Glutamatergic neuron (in vitro differentiated cells): ENCODE data around the gene ODAD4. TPM values are rescaled to one million over a fixed set of nuclear protein-coding genes. Genes with fewer than 3 reads are reported as not detected.

Experiments
- DNase-seq: peaks from one replicate; pipeline ENCODE4 v3.0.0; 2022
- H3K27ac Mint-ChIP-seq: one replicate; pipeline ENCODE4 v1.8.0; 2020; ENCODE audit warnings: mild to moderate bottlenecking, mixed read lengths, inconsistent platforms; ENCODE audit not compliant: unreplicated experiment
- H3K27me3 Mint-ChIP-seq: one replicate; pipeline ENCODE4 v1.8.0; 2020; ENCODE audit warnings: mild to moderate bottlenecking, moderate library complexity, mixed read lengths, inconsistent platforms; ENCODE audit not compliant: unreplicated experiment
- H3K36me3 Mint-ChIP-seq: one replicate; pipeline ENCODE4 v1.8.0; 2020; ENCODE audit warnings: mild to moderate bottlenecking, mixed read lengths, inconsistent platforms; ENCODE audit not compliant: unreplicated experiment
- H3K4me1 Mint-ChIP-seq: one replicate; pipeline ENCODE4 v1.8.0; 2020; ENCODE audit warnings: mild to moderate bottlenecking, low read depth, mixed read lengths, inconsistent platforms; ENCODE audit not compliant: unreplicated experiment
- H3K4me3 Mint-ChIP-seq: one replicate; pipeline ENCODE4 v1.8.0; 2020; ENCODE audit warnings: mild to moderate bottlenecking, mixed read lengths, inconsistent platforms; ENCODE audit not compliant: unreplicated experiment
- H3K9me3 Mint-ChIP-seq: one replicate; pipeline ENCODE4 v1.8.0; 2020; ENCODE audit warnings: mild to moderate bottlenecking, moderate library complexity, mixed read lengths, inconsistent platforms; ENCODE audit not compliant: unreplicated experiment
- total RNA-seq: library from RNA; stranded (reverse); fragmentation: NEBNext Ultra II Directional; extraction: Animal tissue kit (Norgen Biotek cat#: 25700); gene quantifications from one replicate; pipeline ENCODE4 v1.2.1, GENCODE V29; 2021; ENCODE audit not compliant: unreplicated experiment
- TF ChIP-seq, protein P1 (sequence below): fragments of 200-600 bp; sonication (generic); IDR thresholded peaks from one replicate; pipeline ENCODE4 v1.5.0; 2021; ENCODE audit not compliant: partially characterized antibody, unreplicated experiment

The ODAD4 gene
- total RNA-seq, 1 donor from 2014 or later: 3.4 TPM

GRCh38 chr17:41896726-41897125 is 33.7 kb upstream of the ODAD4 start:
- H3K27ac Mint-ChIP-seq: no peak overlapping the region
- TF ChIP-seq, protein P1, sequence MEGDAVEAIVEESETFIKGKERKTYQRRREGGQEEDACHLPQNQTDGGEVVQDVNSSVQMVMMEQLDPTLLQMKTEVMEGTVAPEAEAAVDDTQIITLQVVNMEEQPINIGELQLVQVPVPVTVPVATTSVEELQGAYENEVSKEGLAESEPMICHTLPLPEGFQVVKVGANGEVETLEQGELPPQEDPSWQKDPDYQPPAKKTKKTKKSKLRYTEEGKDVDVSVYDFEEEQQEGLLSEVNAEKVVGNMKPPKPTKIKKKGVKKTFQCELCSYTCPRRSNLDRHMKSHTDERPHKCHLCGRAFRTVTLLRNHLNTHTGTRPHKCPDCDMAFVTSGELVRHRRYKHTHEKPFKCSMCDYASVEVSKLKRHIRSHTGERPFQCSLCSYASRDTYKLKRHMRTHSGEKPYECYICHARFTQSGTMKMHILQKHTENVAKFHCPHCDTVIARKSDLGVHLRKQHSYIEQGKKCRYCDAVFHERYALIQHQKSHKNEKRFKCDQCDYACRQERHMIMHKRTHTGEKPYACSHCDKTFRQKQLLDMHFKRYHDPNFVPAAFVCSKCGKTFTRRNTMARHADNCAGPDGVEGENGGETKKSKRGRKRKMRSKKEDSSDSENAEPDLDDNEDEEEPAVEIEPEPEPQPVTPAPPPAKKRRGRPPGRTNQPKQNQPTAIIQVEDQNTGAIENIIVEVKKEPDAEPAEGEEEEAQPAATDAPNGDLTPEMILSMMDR: no peak
- H3K4me3 Mint-ChIP-seq: no peak overlapping the region
- H3K4me1 Mint-ChIP-seq: peaks cover 3% of the 10 kb centered on the region
- peaks cover 9% of the 10 kb centered on the region for H3K27me3 Mint-ChIP-seq
- no peaks in the 10 kb centered on the region for H3K36me3 Mint-ChIP-seq
- peaks cover 7% of the 10 kb centered on the region for H3K9me3 Mint-ChIP-seq
- no peak for DNase-seq

DNA sequence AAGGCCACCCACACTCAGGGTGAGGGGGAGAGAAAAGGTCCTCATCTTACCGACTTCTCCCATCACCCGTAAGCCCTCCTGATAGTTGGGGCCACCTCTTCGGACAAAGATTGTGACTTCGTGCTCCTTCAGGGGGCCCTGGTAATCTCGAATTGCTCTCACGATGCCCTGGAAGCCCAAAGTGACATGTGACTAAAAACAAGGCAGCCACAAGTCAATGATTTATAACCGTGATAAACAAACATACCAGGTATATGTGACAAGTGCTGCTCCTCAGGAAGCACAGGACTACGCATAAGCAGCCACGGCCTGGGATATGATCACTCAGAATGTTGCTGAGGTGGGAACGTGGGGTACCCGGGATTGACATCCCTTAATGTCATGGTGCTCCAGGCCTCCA is 28.8 kb upstream of the ODAD4 start:
- no peak for DNase-seq
- Mint-ChIP-seq H3K4me1 (no peaks in the 10 kb centered on the region), H3K27me3 (peaks cover 6% of the 10 kb centered on the region), H3K4me3 (no peak overlapping the region), H3K27ac (no peak overlapping the region), H3K9me3 (peaks cover 7% of the 10 kb centered on the region), H3K36me3 (no peaks in the 10 kb centered on the region)
- TF ChIP-seq, protein P1: no peak

DNA sequence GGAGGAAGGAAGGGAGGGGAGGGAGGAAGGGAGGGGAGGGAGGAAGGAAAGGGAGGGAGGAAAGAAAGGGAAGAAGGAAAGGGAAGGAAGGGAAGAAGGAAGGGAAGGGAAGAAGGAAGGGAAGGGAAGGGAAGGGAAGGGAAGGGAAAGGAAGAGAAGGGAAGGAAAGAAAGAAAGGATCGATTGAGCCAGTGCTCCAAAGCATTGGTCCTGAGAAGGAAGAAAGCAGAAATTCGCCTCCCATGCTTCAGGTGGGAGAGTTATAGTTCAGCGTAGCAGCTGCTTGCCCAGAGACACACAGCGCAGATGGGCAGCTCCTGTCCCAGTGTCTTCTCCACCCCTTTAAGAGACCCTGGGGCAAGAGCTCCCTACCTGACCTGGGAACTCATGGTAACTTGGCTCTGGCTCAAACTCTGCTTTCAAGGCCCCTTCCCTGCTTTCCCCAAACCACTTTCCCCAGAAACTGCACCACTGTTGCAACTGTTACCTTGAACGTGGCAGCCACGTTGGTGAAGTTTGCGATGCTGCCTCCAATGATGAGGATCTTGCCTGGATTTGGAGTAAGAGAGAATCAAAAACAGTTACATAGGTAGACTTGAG is 26.1 kb upstream of the ODAD4 start:
- Mint-ChIP-seq H3K4me3 (no peak overlapping the region), H3K27ac (no peak overlapping the region), H3K4me1 (peaks cover 5% of the 10 kb centered on the region), H3K36me3 (no peaks in the 10 kb centered on the region), H3K27me3 (peaks cover 8% of the 10 kb centered on the region), H3K9me3 (peaks cover 16% of the 10 kb centered on the region)
- DNase-seq: no peak
- TF ChIP-seq, protein P1: no peak

DNA sequence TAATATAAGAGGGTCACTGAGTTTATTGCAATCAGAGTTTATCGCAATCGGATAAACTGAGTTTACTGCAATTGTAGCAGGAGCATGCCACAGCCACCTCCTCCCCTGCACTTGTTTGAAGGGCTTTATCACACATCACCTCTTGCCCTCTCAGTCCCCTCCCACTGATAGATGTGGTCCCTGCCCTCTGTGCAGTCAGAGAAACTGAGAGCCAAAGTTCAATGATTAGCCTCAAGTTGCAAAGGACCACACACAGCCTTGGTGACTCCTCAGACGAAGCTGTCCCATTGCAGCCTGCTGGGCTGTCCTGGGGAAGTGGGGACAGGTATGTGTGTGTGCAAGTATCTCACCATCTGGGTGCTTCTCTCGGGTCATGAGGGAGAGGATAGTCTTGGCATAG is 25.2 kb upstream of the ODAD4 start:
- peaks cover 16% of the 10 kb centered on the region for H3K9me3 Mint-ChIP-seq
- H3K36me3 Mint-ChIP-seq: no peaks in the 10 kb centered on the region
- H3K4me3 Mint-ChIP-seq: no peak overlapping the region
- H3K4me1 Mint-ChIP-seq: peaks cover 11% of the 10 kb centered on the region
- no peak for DNase-seq
- TF ChIP-seq, protein P1: no peak
- no peak overlapping the region for H3K27ac Mint-ChIP-seq
- H3K27me3 Mint-ChIP-seq: peaks cover 10% of the 10 kb centered on the region

- TF ChIP-seq, protein P1: no peak
- Mint-ChIP-seq H3K27me3 (peaks cover 10% of the 10 kb centered on the region), H3K4me1 (peaks cover 14% of the 10 kb centered on the region), H3K4me3 (no peak overlapping the region), H3K36me3 (no peaks in the 10 kb centered on the region), H3K27ac (peak overlapping the region; percentile 66), H3K9me3 (peaks cover 16% of the 10 kb centered on the region)
- no peak for DNase-seq
Observed at GRCh38 chr17:41906465-41907184, 23.8 kb upstream of the ODAD4 start.
